Measurements from ENCODE around the gene FLNC. TPM values are rescaled to one million over a fixed set of nuclear protein-coding genes. Genes with fewer than 3 reads are reported as not detected.

FLNC gene
- total and polyA plus RNA-seq, 9 of the 15 experiments (the other 6 are each of a cell fraction or from before 2014, with no cell fraction given) = 0.90 to 155 (median 28.8) TPM

DNA sequence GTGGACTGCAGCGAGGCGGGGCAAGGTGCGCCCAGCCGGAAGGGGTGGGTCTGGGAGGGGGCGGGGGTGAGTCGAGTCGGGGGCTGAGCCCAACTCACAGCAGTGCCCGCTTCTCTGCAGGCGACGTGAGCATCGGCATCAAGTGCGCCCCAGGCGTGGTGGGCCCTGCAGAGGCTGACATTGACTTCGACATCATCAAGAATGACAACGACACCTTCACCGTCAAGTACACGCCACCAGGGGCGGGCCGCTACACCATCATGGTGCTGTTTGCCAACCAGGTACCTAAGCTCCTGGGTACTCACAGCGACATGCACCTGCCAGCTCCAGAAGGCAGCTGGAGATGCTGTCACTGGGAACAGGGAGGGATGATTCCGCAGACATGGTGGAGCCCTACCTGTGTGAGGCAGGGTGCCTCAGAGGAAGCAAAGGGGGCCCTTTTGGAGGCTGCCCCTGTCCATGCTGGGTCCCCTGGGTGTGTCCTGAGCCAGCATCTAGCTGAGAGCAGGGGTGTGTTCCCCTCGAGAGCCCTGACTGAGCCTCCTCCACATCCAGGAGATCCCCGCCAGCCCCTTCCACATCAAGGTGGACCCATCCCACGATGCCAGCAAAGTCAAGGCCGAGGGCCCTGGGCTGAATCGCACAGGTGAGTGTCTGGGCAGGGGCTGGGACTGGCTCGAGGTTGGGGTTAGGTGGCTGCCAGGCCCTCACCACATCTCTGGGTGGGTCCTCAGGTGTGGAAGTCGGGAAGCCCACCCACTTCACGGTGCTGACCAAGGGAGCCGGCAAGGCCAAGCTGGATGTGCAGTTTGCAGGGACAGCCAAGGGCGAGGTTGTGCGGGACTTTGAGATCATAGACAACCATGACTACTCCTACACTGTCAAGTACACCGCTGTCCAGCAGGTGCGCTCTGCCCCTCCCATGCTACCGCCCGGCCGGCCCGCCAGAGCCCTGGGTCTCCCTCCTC, 12.8 kb downstream of the FLNC start:
- no peaks in the 10 kb centered on the region for H3K27me3 ChIP-seq (ENCODE audit: control insufficient read depth in 2 of 2, insufficient read depth in 2 of 2, low read length in 2 of 2)
- peaks cover 10% of the 10 kb centered on the region for H3K9me1 ChIP-seq (ENCODE audit: control insufficient read depth, insufficient read depth, low read length)
- H3K9ac ChIP-seq (ENCODE audit: insufficient read depth in 1 of 2, low read depth in 2 of 2, low read length in 2 of 2) = peak overlapping the region in 1 of 2 experiments; percentile 19; a peak in 1 of 4 replicates
- no peak overlapping the region for H3K4me3 ChIP-seq
- ChIA-PET POLR2A (interaction anchor here (0.7 to 4.0 kb wide), 5 partner anchors 11 to 212 kb away, joined by 3 to 31 read pairs (median 4); partner anchors contain the start of gene CALU), CTCF (ENCODE audit: low intra/inter-chr PET ratio) (interaction anchor here (0.6 to 1.4 kb wide), 2 partner anchors 37 to 249 kb away, joined by 3 to 5 read pairs; no protein-coding TSS in a partner anchor)
- in situ Hi-C loops (cut with MboI) = no loop called here
- no peak for DNase-seq (ENCODE audit: extremely low read depth in 1 of 4, low spot score in 3 of 4)
- intact Hi-C loops (cut with micrococcal nuclease) = loop anchor here (2.0 kb wide), 1 partner anchor 38 kb away; no protein-coding TSS in a partner anchor
- peaks cover 25% of the 10 kb centered on the region for H4K20me1 ChIP-seq (replicated peaks; ENCODE audit: control insufficient read depth, insufficient read depth, low read length)
- BruUV-seq (replicated peaks) = no TSS peak
- H3K27ac ChIP-seq (ENCODE audit: extremely low read depth, low read depth, low read length) = no peak overlapping the region
- H3K4me1 ChIP-seq (replicated peaks in 1 of 2; ENCODE audit: control insufficient read depth in 2 of 2, insufficient read depth in 2 of 2, low read length in 2 of 2) = peaks cover 0 to 52% of the 10 kb centered on the region in 2 experiments; a peak in 2 of 5 replicates
- H2AFZ ChIP-seq (ENCODE audit: low read depth, low read length) = no peak overlapping the region
- FAIRE-seq = peak; percentile 48
- WGBS (ENCODE audit: insufficient coverage, low coverage, missing lambda C conversion rate) = 94% methylated on average over 32 of the region's 38 CpGs
- no peaks in the 10 kb centered on the region for H3K79me2 ChIP-seq (ENCODE audit: control insufficient read depth, insufficient read depth, low read length)
- no peak for ATAC-seq
- H3K4me2 ChIP-seq (ENCODE audit: insufficient read depth, low read length) = no peak overlapping the region
- no peaks in the 10 kb centered on the region for H3K9me3 ChIP-seq (replicated peaks; ENCODE audit: control insufficient read depth, insufficient read depth, low read depth, low read length)
- H3K36me3 ChIP-seq (ENCODE audit: control insufficient read depth, insufficient read depth, low read length) = peaks cover 100% of the 10 kb centered on the region; the same call in 2 of the 3 replicates
- TF ChIP-seq RAD21 (CRISPR knock-in tag; conservative IDR thresholded peaks at IDR 0.05 in 1 of 2, IDR thresholded peaks at IDR 0.05 in 1 of 2) (no peak), POLR2G (IDR thresholded peaks at IDR 0.05; ENCODE audit: low read depth, low read length) (peak; percentile 67), NCOA2 (IDR thresholded peaks at IDR 0.05; ENCODE audit: partially characterized antibody in 2 of 2) (no peak), ZNF224 (CRISPR knock-in tag; IDR thresholded peaks at IDR 0.05) (0 out of 2 replicates have a peak, but pooled peaks have one; percentile 19), MCM5 (IDR thresholded peaks at IDR 0.05; ENCODE audit: low read depth) (no peak), CCNT2 (IDR thresholded peaks at IDR 0.05; ENCODE audit: borderline replicate concordance, extremely low read depth, insufficient read length, low read depth, low read length) (no peak)
- TF ChIP-seq, protein P1, sequence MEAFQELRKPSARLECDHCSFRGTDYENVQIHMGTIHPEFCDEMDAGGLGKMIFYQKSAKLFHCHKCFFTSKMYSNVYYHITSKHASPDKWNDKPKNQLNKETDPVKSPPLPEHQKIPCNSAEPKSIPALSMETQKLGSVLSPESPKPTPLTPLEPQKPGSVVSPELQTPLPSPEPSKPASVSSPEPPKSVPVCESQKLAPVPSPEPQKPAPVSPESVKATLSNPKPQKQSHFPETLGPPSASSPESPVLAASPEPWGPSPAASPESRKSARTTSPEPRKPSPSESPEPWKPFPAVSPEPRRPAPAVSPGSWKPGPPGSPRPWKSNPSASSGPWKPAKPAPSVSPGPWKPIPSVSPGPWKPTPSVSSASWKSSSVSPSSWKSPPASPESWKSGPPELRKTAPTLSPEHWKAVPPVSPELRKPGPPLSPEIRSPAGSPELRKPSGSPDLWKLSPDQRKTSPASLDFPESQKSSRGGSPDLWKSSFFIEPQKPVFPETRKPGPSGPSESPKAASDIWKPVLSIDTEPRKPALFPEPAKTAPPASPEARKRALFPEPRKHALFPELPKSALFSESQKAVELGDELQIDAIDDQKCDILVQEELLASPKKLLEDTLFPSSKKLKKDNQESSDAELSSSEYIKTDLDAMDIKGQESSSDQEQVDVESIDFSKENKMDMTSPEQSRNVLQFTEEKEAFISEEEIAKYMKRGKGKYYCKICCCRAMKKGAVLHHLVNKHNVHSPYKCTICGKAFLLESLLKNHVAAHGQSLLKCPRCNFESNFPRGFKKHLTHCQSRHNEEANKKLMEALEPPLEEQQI (IDR thresholded peaks at IDR 0.05) = no peak
- TF ChIP-seq, protein P2, sequence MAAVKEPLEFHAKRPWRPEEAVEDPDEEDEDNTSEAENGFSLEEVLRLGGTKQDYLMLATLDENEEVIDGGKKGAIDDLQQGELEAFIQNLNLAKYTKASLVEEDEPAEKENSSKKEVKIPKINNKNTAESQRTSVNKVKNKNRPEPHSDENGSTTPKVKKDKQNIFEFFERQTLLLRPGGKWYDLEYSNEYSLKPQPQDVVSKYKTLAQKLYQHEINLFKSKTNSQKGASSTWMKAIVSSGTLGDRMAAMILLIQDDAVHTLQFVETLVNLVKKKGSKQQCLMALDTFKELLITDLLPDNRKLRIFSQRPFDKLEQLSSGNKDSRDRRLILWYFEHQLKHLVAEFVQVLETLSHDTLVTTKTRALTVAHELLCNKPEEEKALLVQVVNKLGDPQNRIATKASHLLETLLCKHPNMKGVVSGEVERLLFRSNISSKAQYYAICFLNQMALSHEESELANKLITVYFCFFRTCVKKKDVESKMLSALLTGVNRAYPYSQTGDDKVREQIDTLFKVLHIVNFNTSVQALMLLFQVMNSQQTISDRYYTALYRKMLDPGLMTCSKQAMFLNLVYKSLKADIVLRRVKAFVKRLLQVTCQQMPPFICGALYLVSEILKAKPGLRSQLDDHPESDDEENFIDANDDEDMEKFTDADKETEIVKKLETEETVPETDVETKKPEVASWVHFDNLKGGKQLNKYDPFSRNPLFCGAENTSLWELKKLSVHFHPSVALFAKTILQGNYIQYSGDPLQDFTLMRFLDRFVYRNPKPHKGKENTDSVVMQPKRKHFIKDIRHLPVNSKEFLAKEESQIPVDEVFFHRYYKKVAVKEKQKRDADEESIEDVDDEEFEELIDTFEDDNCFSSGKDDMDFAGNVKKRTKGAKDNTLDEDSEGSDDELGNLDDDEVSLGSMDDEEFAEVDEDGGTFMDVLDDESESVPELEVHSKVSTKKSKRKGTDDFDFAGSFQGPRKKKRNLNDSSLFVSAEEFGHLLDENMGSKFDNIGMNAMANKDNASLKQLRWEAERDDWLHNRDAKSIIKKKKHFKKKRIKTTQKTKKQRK (IDR thresholded peaks at IDR 0.05; ENCODE audit: borderline replicate concordance, low read depth, low read length) = no peak
- TF ChIP-seq, protein P3, sequence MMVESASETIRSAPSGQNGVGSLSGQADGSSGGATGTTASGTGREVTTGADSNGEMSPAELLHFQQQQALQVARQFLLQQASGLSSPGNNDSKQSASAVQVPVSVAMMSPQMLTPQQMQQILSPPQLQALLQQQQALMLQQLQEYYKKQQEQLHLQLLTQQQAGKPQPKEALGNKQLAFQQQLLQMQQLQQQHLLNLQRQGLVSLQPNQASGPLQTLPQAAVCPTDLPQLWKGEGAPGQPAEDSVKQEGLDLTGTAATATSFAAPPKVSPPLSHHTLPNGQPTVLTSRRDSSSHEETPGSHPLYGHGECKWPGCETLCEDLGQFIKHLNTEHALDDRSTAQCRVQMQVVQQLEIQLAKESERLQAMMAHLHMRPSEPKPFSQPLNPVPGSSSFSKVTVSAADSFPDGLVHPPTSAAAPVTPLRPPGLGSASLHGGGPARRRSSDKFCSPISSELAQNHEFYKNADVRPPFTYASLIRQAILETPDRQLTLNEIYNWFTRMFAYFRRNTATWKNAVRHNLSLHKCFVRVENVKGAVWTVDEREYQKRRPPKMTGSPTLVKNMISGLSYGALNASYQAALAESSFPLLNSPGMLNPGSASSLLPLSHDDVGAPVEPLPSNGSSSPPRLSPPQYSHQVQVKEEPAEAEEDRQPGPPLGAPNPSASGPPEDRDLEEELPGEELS (CRISPR knock-in tag; IDR thresholded peaks at IDR 0.05; ENCODE audit: borderline replicate concordance) = 0 out of 2 replicates have a peak, but pooled peaks have one; percentile 33
- TF ChIP-seq, protein P4, sequence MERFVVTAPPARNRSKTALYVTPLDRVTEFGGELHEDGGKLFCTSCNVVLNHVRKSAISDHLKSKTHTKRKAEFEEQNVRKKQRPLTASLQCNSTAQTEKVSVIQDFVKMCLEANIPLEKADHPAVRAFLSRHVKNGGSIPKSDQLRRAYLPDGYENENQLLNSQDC (CRISPR knock-in tag; IDR thresholded peaks at IDR 0.05) = no peak
